ENCODE data around the gene PCDH10.

The PCDH10 gene, protein sequence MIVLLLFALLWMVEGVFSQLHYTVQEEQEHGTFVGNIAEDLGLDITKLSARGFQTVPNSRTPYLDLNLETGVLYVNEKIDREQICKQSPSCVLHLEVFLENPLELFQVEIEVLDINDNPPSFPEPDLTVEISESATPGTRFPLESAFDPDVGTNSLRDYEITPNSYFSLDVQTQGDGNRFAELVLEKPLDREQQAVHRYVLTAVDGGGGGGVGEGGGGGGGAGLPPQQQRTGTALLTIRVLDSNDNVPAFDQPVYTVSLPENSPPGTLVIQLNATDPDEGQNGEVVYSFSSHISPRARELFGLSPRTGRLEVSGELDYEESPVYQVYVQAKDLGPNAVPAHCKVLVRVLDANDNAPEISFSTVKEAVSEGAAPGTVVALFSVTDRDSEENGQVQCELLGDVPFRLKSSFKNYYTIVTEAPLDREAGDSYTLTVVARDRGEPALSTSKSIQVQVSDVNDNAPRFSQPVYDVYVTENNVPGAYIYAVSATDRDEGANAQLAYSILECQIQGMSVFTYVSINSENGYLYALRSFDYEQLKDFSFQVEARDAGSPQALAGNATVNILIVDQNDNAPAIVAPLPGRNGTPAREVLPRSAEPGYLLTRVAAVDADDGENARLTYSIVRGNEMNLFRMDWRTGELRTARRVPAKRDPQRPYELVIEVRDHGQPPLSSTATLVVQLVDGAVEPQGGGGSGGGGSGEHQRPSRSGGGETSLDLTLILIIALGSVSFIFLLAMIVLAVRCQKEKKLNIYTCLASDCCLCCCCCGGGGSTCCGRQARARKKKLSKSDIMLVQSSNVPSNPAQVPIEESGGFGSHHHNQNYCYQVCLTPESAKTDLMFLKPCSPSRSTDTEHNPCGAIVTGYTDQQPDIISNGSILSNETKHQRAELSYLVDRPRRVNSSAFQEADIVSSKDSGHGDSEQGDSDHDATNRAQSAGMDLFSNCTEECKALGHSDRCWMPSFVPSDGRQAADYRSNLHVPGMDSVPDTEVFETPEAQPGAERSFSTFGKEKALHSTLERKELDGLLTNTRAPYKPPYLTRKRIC
- total RNA-seq, result 0 to 0.49 (median 0) reads per million in 18 experiments

DNA sequence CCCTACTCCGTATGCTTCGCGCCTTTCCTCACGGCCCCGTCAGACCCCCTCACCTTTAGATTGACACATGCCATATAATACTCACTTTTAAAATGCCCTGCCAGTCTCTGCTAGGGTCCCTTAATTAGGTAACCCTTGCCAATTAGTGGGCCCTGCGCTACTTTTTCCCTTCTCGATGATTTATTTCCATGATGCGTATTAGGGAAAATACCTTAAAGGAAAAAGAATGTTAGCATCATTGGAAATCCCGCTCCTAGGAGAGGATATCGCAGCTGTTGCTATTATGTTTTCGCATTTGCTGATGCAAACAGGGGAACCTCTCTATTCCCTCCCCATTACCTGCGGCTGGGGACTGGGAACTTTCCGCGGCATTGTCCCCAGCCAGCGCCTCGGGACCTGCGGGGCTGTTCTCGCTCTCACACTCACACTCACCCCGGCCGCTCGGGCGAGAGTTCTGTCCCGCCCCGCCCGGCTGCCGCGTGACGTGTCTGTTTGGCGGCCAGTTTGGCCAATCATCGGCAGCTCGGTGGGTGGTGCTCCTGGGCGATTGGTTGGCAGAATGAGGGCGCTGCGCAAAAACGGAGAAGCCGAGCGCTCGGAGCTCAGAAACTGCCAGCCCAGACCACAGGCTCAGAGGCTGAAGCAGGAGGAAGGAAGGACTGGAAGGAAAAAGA lies at the start of gene PCDH10:
PCDH10 (plus strand) TSS at position 605 of the 674 bp plus-strand sequence. CDS start 847 bp downstream, outside the sequence.
- peak; percentile 49 to 50 for DNase-seq

DNA sequence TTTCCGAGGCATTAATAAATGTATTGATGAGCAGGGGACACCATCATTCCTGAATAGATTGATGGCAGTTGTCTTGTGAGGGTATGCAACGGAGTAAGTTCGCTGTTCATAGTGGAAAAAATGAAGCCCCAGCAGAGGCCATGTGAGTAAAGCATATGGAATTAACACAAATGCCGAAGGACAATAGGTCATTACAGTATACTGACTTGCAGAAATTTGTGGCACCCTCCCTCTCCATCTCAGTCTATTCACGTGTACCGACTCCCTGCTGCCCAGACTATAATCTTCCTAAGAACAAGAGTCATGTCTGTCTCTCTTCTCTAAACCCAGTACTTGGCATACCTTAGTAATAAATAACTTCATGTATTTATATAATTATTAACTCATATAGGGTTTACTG lies 47.1 kb upstream of the PCDH10 start:
- DNase-seq, result no peak

- no peak for DNase-seq
These were observed 46.3 kb upstream of the PCDH10 start for GRCh38 chr4:133102612-133103409.

DNA sequence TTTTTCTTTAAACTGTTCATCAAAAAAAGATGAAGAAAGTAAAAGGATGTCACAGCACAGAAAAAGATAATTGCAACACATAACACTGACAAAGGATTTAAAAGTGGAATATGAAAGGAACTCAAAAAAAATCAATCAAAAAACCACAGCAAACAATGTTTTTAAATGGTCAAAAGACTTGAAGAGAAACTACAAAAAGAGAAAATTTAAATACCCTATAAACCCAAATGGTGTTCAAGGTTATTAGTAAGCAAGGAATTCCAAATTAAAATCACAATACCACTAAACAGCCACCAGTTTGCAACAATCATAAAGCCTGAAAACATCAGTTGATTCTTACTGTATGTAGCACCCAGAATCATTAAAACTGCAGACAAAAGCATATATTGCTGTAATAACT lies 36.5 kb upstream of the PCDH10 start:
- no peak for DNase-seq

GRCh38 chr4:133124746-133125145 lies 24.3 kb upstream of the PCDH10 start:
- no peak for DNase-seq

GRCh38 chr4:133127500-133127899 lies 21.6 kb upstream of the PCDH10 start:
- DNase-seq, result no peak

GRCh38 chr4:133129237-133129636 lies 19.9 kb upstream of the PCDH10 start:
- no peak for DNase-seq

- no peak for DNase-seq
These were observed 18.9 kb upstream of the PCDH10 start for GRCh38 chr4:133130171-133130570.

DNA sequence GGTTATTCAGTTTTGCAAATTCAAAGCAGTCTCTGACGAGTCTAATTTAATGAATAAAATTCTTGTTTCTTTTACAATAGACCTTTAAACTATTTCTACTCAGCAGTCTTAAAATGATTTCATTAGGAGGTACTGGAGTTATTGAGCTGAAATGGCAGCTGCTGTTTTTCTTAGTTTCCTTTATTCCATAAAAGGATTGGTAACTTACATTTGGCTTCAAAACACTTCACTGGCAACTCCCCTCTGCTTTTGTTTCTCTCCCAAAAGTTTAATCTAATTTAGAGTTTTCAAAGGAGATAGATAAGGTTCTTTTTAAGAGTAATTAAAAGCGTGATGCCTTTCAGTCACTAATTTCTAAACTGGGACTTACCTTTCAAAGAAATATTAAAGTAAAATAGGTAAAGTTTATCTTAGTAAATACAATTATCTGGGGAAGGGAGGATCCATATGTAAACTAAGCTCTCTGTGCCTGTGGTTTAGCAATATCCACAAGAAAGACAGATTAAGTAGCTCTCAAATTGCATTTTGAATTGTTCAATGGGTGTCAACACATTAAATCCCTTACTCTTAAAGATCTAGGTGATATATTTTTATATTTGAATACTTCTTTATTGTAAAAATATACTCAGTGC lies 17.1 kb upstream of the PCDH10 start:
- no peak for DNase-seq

GRCh38 chr4:133136833-133137232 lies 12.3 kb upstream of the PCDH10 start:
- DNase-seq, result no peak

- no peak for DNase-seq
These were observed 11.5 kb upstream of the PCDH10 start for GRCh38 chr4:133137571-133137970.

GRCh38 chr4:133143775-133144430 lies 5.2 kb upstream of the PCDH10 start:
- DNase-seq, result no peak

DNA sequence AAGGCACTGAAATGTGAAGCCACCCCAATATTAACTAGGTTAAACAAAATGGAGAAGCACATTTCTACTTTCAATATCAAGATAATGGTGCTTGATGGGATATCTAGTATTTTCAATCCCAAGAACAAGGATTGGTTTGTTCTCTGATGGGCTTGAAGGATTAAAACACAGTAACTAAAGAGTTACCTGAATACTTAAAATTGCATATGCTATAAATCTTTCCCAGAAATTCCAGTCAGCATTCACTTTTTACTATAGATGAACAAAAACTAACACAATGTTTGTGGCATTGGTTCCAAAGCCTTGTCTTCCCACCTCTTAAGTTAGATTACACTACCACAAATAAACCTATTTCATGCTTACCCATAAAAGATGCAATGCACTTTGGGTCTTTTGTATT lies 3.9 kb upstream of the PCDH10 start:
- DNase-seq, result no peak

- DNase-seq, result no peak
These were observed 3.1 kb upstream of the PCDH10 start for GRCh38 chr4:133145758-133146573.

DNA sequence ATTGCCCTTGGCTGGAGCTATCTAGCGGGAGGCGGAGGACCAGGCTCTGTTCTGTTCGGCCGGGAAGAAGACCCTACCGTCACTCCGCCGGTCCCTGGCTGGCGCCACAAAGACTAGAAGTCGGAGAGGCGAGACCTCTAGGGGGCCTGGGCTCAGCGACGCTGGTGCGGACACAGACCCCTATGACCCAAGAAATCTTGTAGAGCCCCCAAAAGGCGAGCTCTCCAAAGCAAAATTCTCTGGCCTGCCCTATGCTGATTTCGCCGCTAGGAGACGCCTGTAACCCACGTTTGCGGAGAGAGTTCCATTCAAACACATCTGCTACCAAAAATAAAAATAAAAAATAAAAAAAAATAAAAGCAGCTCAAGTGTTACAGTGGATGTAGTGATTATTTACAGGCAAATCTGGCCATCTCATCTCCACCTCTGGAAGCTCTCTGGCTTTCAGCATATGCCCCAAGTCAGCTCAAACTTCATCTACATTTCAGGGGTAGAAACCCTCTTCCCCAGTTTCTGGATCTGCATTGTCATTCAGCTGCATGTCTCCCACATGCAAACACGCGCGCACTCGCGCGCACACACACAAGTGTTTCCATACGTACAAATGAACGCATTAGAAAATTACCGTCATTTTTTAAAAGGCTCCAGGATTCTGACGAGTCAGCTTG lies 2.4 kb upstream of the PCDH10 start:
- DNase-seq, result peak in 1 of 2 donors; percentile 22

DNA sequence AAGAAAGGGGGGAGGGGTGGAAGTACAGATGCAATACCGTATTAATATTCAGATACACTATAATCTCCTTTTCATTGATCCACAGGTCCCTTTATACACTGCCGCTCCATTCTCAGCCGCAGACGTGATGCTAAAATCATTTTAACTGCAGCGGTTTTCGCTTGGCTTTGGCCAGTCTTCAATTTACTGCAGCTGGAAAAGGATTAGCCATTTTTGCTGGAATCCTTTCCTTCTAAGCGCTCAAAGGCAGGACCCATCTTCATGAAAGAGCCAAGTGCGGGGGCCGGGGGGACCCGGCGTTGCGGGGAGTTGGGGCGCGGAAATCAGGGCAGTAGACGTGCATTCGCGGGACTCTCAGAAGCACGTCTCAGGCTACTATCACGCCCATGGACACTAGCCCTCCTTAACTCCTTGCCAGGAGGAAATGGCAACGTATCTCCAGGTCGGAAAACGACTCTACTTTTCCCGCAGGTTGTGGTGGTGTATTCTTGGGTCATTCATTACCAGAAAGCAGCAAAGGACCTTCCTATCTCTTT lies 1.7 kb upstream of the PCDH10 start:
- DNase-seq, result no peak

GRCh38 chr4:133147921-133148689 lies 989 bp upstream of the PCDH10 start:
- no peak for DNase-seq

DNA sequence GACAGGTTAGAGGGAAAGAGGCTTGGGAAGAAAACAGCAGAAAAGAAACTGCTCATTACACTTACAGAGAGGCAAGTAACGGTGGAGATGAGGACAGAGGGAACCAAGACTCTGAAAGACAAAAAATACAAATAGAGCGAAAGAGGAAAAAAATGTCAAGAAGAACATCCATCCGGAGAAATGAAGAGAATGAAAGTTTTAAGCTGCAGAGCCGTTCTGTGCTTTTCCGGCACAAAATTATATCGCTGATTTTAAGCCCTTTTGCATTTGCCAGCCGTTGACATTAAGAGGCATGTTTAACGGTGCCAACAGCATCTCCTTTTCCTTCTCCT lies 236 bp downstream of the PCDH10 start:
- DNase-seq, result no peak

Measured in inflammatory macrophage (primary cell).